Mucosa of descending colon (tissue), 3 donors: ENCODE measurements around the gene PRELID1. TPM values are rescaled to one million over a fixed set of nuclear protein-coding genes. Genes with fewer than 3 reads are reported as not detected.

Source experiments
- ATAC-seq: fragments of 200-7000 bp; cut with Tn5 transposase; one replicate; pipeline ENCODE4 v1.9.1; 2020; ENCODE audit warnings: mild to moderate bottlenecking, moderate library complexity
- DNase-seq, 3 donors: peaks; one replicate each; pipeline ENCODE4 v3.0.0-alpha.2; 2020
- H3K36me3 ChIP-seq: fragments of 200-600 bp; one replicate; pipeline ENCODE4 v1.8.0; 2021; ENCODE audit warnings: low read depth, mild to moderate bottlenecking
- H3K4me1 ChIP-seq: fragments of 200-600 bp; one replicate; pipeline ENCODE4 v1.8.0; 2021; ENCODE audit warnings: low read depth, mild to moderate bottlenecking
- H3K4me3 ChIP-seq: fragments of 200-600 bp; one replicate; pipeline ENCODE4 v1.8.0; 2021; ENCODE audit warnings: mild to moderate bottlenecking
- H3K9me3 ChIP-seq: fragments of 200-600 bp; one replicate; pipeline ENCODE4 v1.8.0; 2021; ENCODE audit warnings: mild to moderate bottlenecking
- intact Hi-C, 2 donors: fragments of 100-400 bp; cut with DNase I in 1 of 2; cut with micrococcal nuclease in 1 of 2; formaldehyde crosslinking; loops; one replicate each; pipeline versions ENCODE4 v1.11.0 to v1.11.1; 2022; cut with DNase I, micrococcal nuclease
- total RNA-seq, 3 donors: library from RNA; stranded (reverse); fragmentation: NEBNext Ultra II Directional in 2 of 3; extraction: Animal tissue kit (Norgen Biotek cat#: 25700) in 2 of 3; gene quantifications; one replicate each; pipeline versions ENCODE4 v1.2.1 to v1.2.4, GENCODE V29; 2021 to 2023
- TF ChIP-seq, protein P1 (sequence below): fragments of 200-600 bp; IDR thresholded peaks from one replicate; pipeline ENCODE4 v1.8.0; 2022; ENCODE audit warnings: antibody characterized with exemption, mild to moderate bottlenecking
- donor health status: DM: no; HTN: no; CAD: no; lungs with moderate emphysema.
- donor health status: DM: no; HTN: no; CAD: no.
- donor health status: DM: no; HTN: yes; CAD: no.

Gene PRELID1
- total RNA-seq, 3 donors from 2014 or later, result 149 to 277 (median 171) TPM

DNA sequence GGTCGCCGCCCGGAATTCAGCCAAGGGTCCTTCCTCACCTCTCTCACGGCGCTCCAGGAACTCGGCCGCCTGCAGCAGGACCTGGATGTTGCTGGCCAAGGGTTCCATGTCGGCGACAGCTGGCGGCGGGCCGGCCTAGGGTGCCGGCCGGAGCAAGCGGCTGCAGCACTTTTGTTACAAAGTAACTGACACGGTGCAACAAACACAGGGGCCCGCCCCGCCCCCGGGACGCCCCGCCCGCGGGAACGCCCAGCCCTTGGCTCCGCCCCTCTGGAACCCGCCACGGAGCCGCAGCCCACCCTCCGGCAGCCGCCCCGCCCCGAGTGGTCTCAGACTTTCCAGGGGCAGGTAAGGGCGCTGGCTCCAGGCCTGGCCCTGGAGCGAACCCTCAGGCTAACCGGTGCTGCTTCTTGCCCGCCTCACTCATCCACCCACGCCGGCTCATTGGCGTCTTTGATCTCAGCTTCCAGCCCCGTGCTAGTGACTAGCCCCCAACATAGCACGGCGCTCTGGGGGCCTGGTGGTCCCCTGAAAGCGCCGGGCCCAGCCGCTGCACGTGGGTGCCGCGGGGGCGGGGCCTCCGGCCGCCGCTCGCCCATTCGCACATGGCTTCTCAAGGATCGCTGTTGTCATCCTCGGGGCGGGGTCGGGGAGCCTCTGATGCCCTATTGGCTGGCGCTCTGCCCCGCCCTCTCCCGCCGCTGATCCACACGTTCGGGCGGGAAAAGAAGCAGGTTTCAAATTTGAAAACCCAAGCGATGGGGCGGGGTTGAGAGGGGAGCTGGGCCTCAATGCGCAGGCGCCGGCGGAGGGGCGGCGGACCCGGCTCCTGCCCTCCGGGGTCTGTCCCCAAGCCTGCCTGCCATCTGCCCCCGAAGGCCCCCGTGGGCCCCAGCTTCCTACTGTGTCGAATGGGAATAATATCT, 8.4 kb downstream of the PRELID1 start, which contains the start of gene MXD3:
TSS of gene MXD3 (minus strand) at position 176 of the 926 bp plus-strand sequence. CDS start at position 108, 68 bp downstream.
- Histone ChIP-seq H3K9me3 (no peaks in the 10 kb centered on the region), H3K4me1 (peaks cover 28% of the 10 kb centered on the region), H3K4me3 (peak within 1 kb of the TSS; percentile 19), H3K36me3 (peaks cover 3% of the 10 kb centered on the region)
- DNase-seq (peak; percentile 96 to 99 (median 98)), ATAC-seq (peak; percentile 91)
- TF ChIP-seq, protein P1, sequence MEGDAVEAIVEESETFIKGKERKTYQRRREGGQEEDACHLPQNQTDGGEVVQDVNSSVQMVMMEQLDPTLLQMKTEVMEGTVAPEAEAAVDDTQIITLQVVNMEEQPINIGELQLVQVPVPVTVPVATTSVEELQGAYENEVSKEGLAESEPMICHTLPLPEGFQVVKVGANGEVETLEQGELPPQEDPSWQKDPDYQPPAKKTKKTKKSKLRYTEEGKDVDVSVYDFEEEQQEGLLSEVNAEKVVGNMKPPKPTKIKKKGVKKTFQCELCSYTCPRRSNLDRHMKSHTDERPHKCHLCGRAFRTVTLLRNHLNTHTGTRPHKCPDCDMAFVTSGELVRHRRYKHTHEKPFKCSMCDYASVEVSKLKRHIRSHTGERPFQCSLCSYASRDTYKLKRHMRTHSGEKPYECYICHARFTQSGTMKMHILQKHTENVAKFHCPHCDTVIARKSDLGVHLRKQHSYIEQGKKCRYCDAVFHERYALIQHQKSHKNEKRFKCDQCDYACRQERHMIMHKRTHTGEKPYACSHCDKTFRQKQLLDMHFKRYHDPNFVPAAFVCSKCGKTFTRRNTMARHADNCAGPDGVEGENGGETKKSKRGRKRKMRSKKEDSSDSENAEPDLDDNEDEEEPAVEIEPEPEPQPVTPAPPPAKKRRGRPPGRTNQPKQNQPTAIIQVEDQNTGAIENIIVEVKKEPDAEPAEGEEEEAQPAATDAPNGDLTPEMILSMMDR, result no peak
- intact Hi-C loops, result loop anchor here in 1 of 2 donors (10.0 kb wide), 1 partner anchor 53 kb away; no protein-coding TSS in a partner anchor

DNA sequence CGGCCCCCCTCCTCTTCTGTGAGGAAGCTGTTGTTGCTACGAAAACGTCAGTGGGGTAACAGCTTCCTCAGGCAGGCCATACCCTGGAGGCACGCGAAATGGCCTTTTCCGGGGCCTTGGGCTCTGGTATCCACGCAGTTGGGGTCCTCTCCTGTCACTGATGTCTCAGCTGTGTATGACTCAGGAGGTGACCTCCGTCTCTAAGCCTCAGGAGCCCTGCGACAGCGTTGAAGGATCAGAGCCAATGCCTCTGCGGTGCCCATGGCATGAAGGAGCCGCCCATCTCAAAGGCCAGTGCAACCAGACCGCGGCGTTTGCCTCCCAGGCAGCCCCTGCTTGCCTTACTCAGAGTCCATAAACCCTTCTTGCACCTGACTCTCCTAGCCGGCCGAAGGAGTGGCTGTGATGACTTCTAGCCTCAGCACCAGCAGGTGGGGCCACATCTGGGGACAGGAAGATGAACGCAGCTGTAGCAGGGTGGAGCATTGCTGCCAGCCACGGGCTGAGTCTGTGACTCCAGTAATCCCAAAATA, 9.1 kb downstream of the PRELID1 start:
- ATAC-seq (peak; percentile 42), DNase-seq (peak; percentile 54 to 79 (median 67))
- H3K9me3 ChIP-seq, result no peaks in the 10 kb centered on the region
- peaks cover 3% of the 10 kb centered on the region for H3K36me3 ChIP-seq
- intact Hi-C loops, result loop anchor here in 1 of 2 donors (10.0 kb wide), 1 partner anchor 52 kb away; no protein-coding TSS in a partner anchor
- H3K4me1 ChIP-seq, result peaks cover 28% of the 10 kb centered on the region
- H3K4me3 ChIP-seq, result no peak overlapping the region
- TF ChIP-seq, protein P1, result no peak

DNA sequence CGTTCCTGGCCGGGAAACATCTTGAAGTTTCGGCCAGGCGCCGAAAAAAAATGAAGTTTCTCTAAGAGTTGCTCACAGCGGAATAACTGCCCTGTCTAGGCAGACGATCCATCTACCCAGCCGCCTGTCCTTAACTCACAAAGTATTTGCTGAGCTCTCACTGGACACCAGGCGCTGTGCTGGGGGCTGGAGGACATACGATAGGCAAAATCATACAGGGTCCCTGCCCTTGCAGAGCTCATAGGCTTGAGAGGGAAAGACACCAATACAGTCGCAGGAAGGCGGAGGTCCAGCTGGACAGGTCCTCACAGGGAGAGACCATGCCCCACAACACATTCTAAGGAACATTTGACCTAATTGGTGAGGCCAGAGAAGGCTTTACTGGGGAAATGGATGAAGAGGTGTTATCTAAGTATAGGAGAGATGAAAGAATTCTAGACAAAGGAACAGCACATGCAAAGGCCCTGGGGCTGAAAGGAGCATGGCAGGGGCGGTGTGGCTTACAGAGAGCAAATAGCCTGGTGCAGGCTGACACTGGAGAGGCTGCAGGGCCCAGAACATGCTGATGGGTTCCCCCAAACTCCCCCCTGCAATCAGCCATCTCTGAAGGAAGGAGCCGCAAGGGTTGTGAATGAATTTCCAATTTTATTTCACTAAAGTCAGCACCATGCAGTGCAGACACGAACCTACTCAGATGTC, 10.1 kb downstream of the PRELID1 start:
- no peaks in the 10 kb centered on the region for H3K9me3 ChIP-seq
- ATAC-seq (no peak), DNase-seq (peak in 1 of 3 donors; percentile 25)
- peaks cover 28% of the 10 kb centered on the region for H3K4me1 ChIP-seq
- no peak overlapping the region for H3K4me3 ChIP-seq
- H3K36me3 ChIP-seq, result peaks cover 3% of the 10 kb centered on the region
- TF ChIP-seq, protein P1, result no peak
- intact Hi-C loops, result loop anchor here in 1 of 2 donors (10.0 kb wide), 1 partner anchor 51 kb away; no protein-coding TSS in a partner anchor

DNA sequence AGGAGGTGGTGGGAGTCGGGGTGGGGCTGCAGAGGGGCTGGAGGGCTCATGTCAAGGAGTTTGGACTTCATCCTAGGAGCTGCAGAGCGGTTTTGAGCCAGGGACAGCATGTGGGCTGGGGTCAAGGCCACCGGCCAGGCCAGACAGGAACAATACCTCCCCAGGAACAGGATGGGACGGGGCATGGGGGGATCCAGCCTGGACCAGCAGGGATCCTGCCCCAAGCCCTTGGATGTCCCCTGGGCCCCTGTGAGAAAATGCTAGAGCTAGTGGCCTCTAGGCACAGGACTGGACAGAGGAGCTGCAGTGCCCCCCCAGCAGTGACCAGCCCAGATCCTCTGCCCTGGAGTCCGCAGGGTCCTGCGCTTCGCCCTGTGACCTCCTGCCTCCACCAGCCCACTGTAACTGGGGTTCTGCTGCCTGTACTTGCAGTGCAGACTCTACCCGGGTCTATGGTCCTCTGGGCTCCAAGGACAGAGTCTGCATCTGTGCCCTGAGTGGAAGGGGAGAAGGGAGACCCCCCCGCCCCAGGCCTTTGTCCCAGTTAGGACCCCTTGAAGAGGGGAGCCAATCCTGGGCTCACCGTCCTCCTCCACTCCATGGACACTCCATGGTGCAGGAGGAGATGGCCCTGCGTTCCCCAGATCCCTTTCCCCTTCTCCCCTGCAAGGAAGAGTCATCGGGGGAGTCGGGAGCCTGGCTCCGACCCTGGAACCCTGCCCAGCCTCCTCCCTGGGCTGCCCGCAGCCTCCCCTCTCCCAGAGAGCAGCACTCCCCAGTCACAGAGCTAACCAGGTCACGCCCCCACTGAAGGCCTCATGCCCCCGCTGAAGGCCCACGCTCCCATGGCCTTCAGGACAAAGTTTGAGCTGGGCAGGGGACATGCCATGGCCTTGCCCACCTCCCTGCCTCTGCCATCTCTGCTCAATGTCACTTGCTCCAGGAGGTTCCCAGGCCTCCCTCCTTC, 11.1 kb downstream of the PRELID1 start:
- Histone ChIP-seq H3K9me3 (no peaks in the 10 kb centered on the region), H3K4me3 (no peak overlapping the region), H3K4me1 (peaks cover 28% of the 10 kb centered on the region), H3K36me3 (peaks cover 3% of the 10 kb centered on the region)
- peak in 1 of 3 donors; percentile 27 for DNase-seq
- no peak for ATAC-seq
- TF ChIP-seq, protein P1, result no peak
- intact Hi-C loops, result loop anchor here in 1 of 2 donors (10.0 kb wide), 1 partner anchor 50 kb away; no protein-coding TSS in a partner anchor
